Subcutaneous adipose tissue (tissue), 4 donors: Measurements from ENCODE around the gene UGT1A7. TPM values are rescaled to one million over a fixed set of nuclear protein-coding genes. Genes with fewer than 3 reads are reported as not detected.

Source experiments
- CTCF ChIP-seq: fragments of 450-650 bp; IDR thresholded peaks from one replicate; pipeline ENCODE4 v1.5.1; 2016; ENCODE audit warnings: low read depth, mild to moderate bottlenecking, control low read depth, antibody characterized with exemption, moderate library complexity
- total RNA-seq, 4 donors: library from RNA; depleted of rRNA; stranded (reverse); fragments of >200 nt; gene quantifications; one replicate each; pipeline ENCODE4 v1.1.0, GENCODE V29; 2016

UGT1A7 gene
- total RNA-seq, 4 donors from 2014 or later, result 0.88 TPM; not detected in 3

GRCh38 chr2:233814056-233814835 is 132.5 kb downstream of the UGT1A7 start:
- TF ChIP-seq CTCF, result no peak

GRCh38 chr2:233815861-233816260 is 134.2 kb downstream of the UGT1A7 start:
- no peak for TF ChIP-seq CTCF

GRCh38 chr2:233816334-233816733 is 134.6 kb downstream of the UGT1A7 start:
- TF ChIP-seq CTCF, result no peak

GRCh38 chr2:233816771-233817170 is 135.1 kb downstream of the UGT1A7 start:
- TF ChIP-seq CTCF, result no peak

DNA sequence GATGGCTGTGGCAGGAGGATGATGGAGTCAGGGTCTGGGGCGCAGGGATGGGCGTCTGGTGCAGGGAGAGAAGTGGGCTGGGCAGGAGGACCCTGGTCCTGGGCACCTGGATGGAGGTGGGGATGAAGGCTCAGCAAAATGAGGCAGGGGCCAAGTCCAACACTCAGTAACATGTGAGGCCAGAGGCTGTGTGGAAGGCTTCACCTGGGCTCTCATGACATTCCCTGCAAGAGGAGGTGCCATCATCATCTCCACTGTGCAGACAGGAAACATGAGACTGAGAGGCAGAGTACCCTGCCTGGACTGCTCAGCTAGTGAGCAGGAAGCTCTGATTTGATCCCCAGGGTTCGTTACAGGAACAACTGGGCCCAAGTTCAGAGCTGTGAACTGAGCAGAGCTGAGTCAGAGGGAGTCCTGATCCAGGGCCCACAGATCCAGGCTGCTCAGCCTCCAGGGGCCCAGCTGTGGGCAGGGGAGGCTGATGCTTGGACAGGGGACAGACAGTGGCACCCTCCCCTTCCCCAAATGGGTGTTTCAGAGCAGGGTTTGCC is 135.7 kb downstream of the UGT1A7 start:
- no peak for TF ChIP-seq CTCF

GRCh38 chr2:233817995-233818638 is 136.4 kb downstream of the UGT1A7 start:
- no peak for TF ChIP-seq CTCF
